ENCODE data around the gene ADAM11.

- TF ChIP-seq CTCF (IDR thresholded peaks at IDR 0.05) = no peak
- no peak for TF ChIP-seq POLR2A (IDR thresholded peaks at IDR 0.05)
- TF ChIP-seq EP300 (IDR thresholded peaks at IDR 0.05) = peak in 1 of 4 donors; percentile 30
These were observed 61.9 kb downstream of the ADAM11 start for GRCh38 chr17:44820631-44821212.
